K562 (cell line): ENCODE measurements around the gene ANGEL2. TPM values are rescaled to one million over a fixed set of nuclear protein-coding genes. Genes with fewer than 3 reads are reported as not detected.

ENCODE experiments used
- ATAC-seq: fragments of 200-7000 bp; cut with Tn5 transposase; 3 replicates; pipeline ENCODE4 v1.9.1; 2020; ENCODE audit warnings: moderate library complexity
- BruUV-seq: library from RNA; stranded (reverse); fragments of 400-500 nt; replicated peaks from 2 replicates; lab custom pipeline; 2021; lab: Mats Ljungman, UMichigan
- CTCF ChIA-PET: fragments of 300-600 bp; formaldehyde crosslinking; extraction: SDS; loops from one replicate; lab custom pipeline; 2021; ENCODE audit warnings: low intra/inter-chr PET ratio; lab: Yijun Ruan, JAX
- POLR2A ChIA-PET: fragments of 300-600, 350-650 bp; sonication (Branson Sonifier 250); formaldehyde crosslinking; extraction: SDS; loops from one replicate; lab custom pipeline; 2021; ENCODE audit warnings: antibody characterized with exemption, inconsistent platforms; lab: Yijun Ruan, JAX
- DNase-seq, 4 experiments: peaks; one replicate each; pipeline versions ENCODE4 v3.0.0 to v3.0.0-alpha.2; 2011 to 2018; ENCODE audit warnings: low spot score in 3 of 4, mixed read lengths in 3 of 4; ENCODE audit errors: extremely low read depth in 1 of 4
- FAIRE-seq: peaks from 2 replicates; lab custom pipeline; 2011; peaks lifted over from hg19 to GRCh38; lab: Jason Lieb, UNC
- H2AFZ ChIP-seq: 2 replicates; pipeline ENCODE4 v1.6.0; 2011; ENCODE audit warnings: low read depth, low read length, control low read depth, inconsistent platforms
- H3K27ac ChIP-seq: fragments of 200-600 bp; 3 replicates; pipeline ENCODE4 v1.8.0; 2011; ENCODE audit warnings: low read depth, mild to moderate bottlenecking, control low read depth, inconsistent platforms, low read length, moderate library complexity, mixed read lengths; ENCODE audit errors: extremely low read depth
- H3K27me3 ChIP-seq, 2 experiments: fragments of 300-600 bp in 1 of 2; 2 replicates in 1 of 2; 3 replicates in 1 of 2; pipeline versions ENCODE4 v1.6.0 to v1.8.0; 2011; ENCODE audit warnings: inconsistent platforms in 2 of 2, low read length in 2 of 2, mild to moderate bottlenecking in 1 of 2, mixed read lengths in 1 of 2, moderate library complexity in 1 of 2; ENCODE audit not compliant: control insufficient read depth in 2 of 2, insufficient read depth in 2 of 2
- H3K36me3 ChIP-seq: fragments of 300-600 bp; 3 replicates; pipeline ENCODE4 v1.8.0; 2011; ENCODE audit warnings: mild to moderate bottlenecking, low read length, inconsistent platforms; ENCODE audit not compliant: control insufficient read depth, insufficient read depth
- H3K4me1 ChIP-seq, 2 experiments: fragments of 200-600 bp in 1 of 2; replicated peaks in 1 of 2; 2 replicates in 1 of 2; 3 replicates in 1 of 2; pipeline versions ENCODE4 v1.5.1 to v1.8.0; 2011; ENCODE audit warnings: inconsistent platforms in 2 of 2, low read length in 2 of 2, mild to moderate bottlenecking in 1 of 2, mixed read lengths in 1 of 2, moderate library complexity in 1 of 2; ENCODE audit not compliant: control insufficient read depth in 2 of 2, insufficient read depth in 2 of 2
- H3K4me2 ChIP-seq: 2 replicates; pipeline ENCODE4 v1.6.1; 2011; ENCODE audit warnings: low read length, control low read depth, inconsistent platforms, mixed read lengths; ENCODE audit not compliant: insufficient read depth
- H3K4me3 ChIP-seq: fragments of 200-600 bp; sonication (generic), shearing (Covaris generic); 2 replicates; pipeline ENCODE4 v1.5.1; 2016; ENCODE audit warnings: control low read depth, inconsistent platforms
- H3K79me2 ChIP-seq: fragments of 200-600 bp; 3 replicates; pipeline ENCODE4 v1.8.0; 2011; ENCODE audit warnings: low read length, inconsistent platforms; ENCODE audit not compliant: control insufficient read depth, insufficient read depth
- H3K9ac ChIP-seq, 2 experiments: 2 replicates each; pipeline versions ENCODE4 v1.6.0 to v1.6.1; 2011; ENCODE audit warnings: low read depth in 2 of 2, low read length in 2 of 2, control low read depth in 1 of 2, inconsistent platforms in 1 of 2, mild to moderate bottlenecking in 1 of 2, mixed read lengths in 1 of 2; ENCODE audit not compliant: insufficient read depth in 1 of 2
- H3K9me1 ChIP-seq: one replicate; pipeline ENCODE4 v1.6.0; 2011; ENCODE audit warnings: inconsistent platforms, mild to moderate bottlenecking, low read length, moderate library complexity; ENCODE audit not compliant: control insufficient read depth, insufficient read depth
- H3K9me3 ChIP-seq: replicated peaks from 2 replicates; pipeline ENCODE4 v1.5.1; 2011; ENCODE audit warnings: low read depth, low read length, inconsistent platforms; ENCODE audit not compliant: control insufficient read depth, insufficient read depth
- H4K20me1 ChIP-seq: replicated peaks from 2 replicates; pipeline ENCODE4 v1.6.1; 2011; ENCODE audit warnings: low read length, inconsistent platforms, mixed read lengths; ENCODE audit not compliant: control insufficient read depth, insufficient read depth
- CBX3 ChIP-seq, 2 experiments: IDR thresholded peaks; 1 replicate in 1 of 2; 2 replicates in 1 of 2; pipeline ENCODE4 v1.6.1; 2012; ENCODE audit warnings: inconsistent platforms in 2 of 2, low read length in 2 of 2, borderline replicate concordance in 1 of 2, control low read depth in 1 of 2
- CEBPB ChIP-seq: fragments of 450-650 bp; IDR thresholded peaks from 2 replicates; pipeline ENCODE4 v1.6.1; 2016; ENCODE audit warnings: missing genetic modification characterization, missing compliant biosample characterization
- DACH1 ChIP-seq: fragments of 450-650 bp; IDR thresholded peaks from 2 replicates; pipeline ENCODE4 v1.6.1; 2018; ENCODE audit not compliant: partially characterized antibody
- IFI16 ChIP-seq: fragments of 250-450 bp; sonication (Bioruptor Pico); IDR thresholded peaks from 2 replicates; pipeline ENCODE4 v2.1.2; 2022; ENCODE audit warnings: mild to moderate bottlenecking, inconsistent platforms
- KAT8 ChIP-seq: fragments of 450-650 bp; IDR thresholded peaks from 2 replicates; pipeline ENCODE4 v1.6.1; 2016; ENCODE audit warnings: low read depth, mild to moderate bottlenecking
- PML ChIP-seq: IDR thresholded peaks from 2 replicates; pipeline ENCODE4 v1.6.1; 2012; ENCODE audit warnings: low read length, inconsistent platforms
- PTTG1 ChIP-seq: fragments of 450-650 bp; IDR thresholded peaks from 2 replicates; pipeline ENCODE4 v1.6.1; 2016; ENCODE audit warnings: low read depth, mild to moderate bottlenecking, missing genetic modification characterization, missing compliant biosample characterization
- SAFB2 ChIP-seq: fragments of 200-400 bp; formaldehyde crosslinking; IDR thresholded peaks from 2 replicates; pipeline ENCODE4 v1.6.1; 2018; ENCODE audit warnings: borderline replicate concordance, low read length, low read depth, moderate library complexity; ENCODE audit not compliant: severe bottlenecking
- TCF3 ChIP-seq: sonication (generic); formaldehyde crosslinking; IDR thresholded peaks from 2 replicates; pipeline ENCODE4 v1.4.0; 2020; ENCODE audit warnings: mild to moderate bottlenecking, missing genetic modification reagents
- ZNF384 ChIP-seq: IDR thresholded peaks from 2 replicates; pipeline ENCODE4 v1.6.1; 2012; ENCODE audit warnings: low read depth, low read length, improper control_type of control experiment
- ZNF436 ChIP-seq: fragments of 250-450, 450-650 bp; sonication (Bioruptor Pico); formaldehyde crosslinking; IDR thresholded peaks from 2 replicates; pipeline ENCODE4 v1.7.0; 2020; ENCODE audit warnings: mild to moderate bottlenecking
- ZNF830 ChIP-seq: fragments of 250-450 bp; sonication (Bioruptor Pico); IDR thresholded peaks from 2 replicates; pipeline ENCODE4 v1.5.0; 2021; ENCODE audit warnings: mild to moderate bottlenecking
- WGBS: fragments of 100-300 bp; shearing (Covaris generic); methylation state at CpG from one replicate; pipeline ENCODE4 v1.1.6; 2016; ENCODE audit warnings: low coverage, mixed read lengths; ENCODE audit not compliant: insufficient coverage; ENCODE audit errors: missing lambda C conversion rate; 5-methylcytosine and 5-hydroxymethylcytosine counted together
- in situ Hi-C: fragments of 300-500 bp; cut with MboI; formaldehyde crosslinking; loops from 4 replicates; pipeline ENCODE4 v1.15.0; 2018; ENCODE audit warnings: inconsistent platforms, mixed read lengths
- intact Hi-C: fragments of 100-400 bp; cut with micrococcal nuclease; formaldehyde crosslinking; loops from 2 replicates; pipeline ENCODE4 v1.14.2; 2022
- polyA plus RNA-seq, 8 experiments: library from polyadenylated mRNA; depleted of rRNA in 4 of 8; stranded (reverse) in 5 of 8; unstranded in 3 of 8; fragments of >200 nt; fragmentation: Nextera tagmentation in 2 of 8; fragmentation: Illumina TruSeq in 1 of 8; extraction: Ambion mirVana in 2 of 8; extraction: Trizol in 1 of 8; gene quantifications; 2 replicates each; pipeline versions ENCODE4 v1.2.1 to v1.2.3, GENCODE V29; 2011 to 2014; ENCODE audit warnings: inconsistent platforms in 1 of 8, missing spikeins in 1 of 8
- total RNA-seq, 7 experiments: library from RNA; depleted of rRNA in 6 of 7; stranded (reverse); fragments of >200 nt in 6 of 7; fragmentation: Illumina TruSeq in 2 of 7; extraction: Trizol in 2 of 7; gene quantifications; 2 replicates each; pipeline versions ENCODE4 v1.2.1 to v1.2.3, GENCODE V29; 2011 to 2021; ENCODE audit warnings: low replicate concordance in 1 of 7
- TF ChIP-seq, protein P1 (sequence below), 2 experiments: fragments of 450-650 bp; IDR thresholded peaks; 2 replicates each; pipeline ENCODE4 v1.6.1; 2018; ENCODE audit warnings: mild to moderate bottlenecking in 2 of 2, low read depth in 1 of 2; ENCODE audit not compliant: partially characterized antibody in 2 of 2

Gene ANGEL2
- total and polyA plus RNA-seq, 9 of the 15 experiments (the other 6 are each of a cell fraction or from before 2014, with no cell fraction given), result 6.8 to 34.6 (median 26.2) TPM

GRCh38 chr1:212984522-212985291, 31.0 kb downstream of the ANGEL2 start (continued):
- TF ChIP-seq SAFB2 (no peak), CEBPB (tag) (peak; percentile 56), CBX3 (IDR thresholded peaks at IDR 0.05; ENCODE audit: borderline replicate concordance in 1 of 2, low read length in 2 of 2) (no peak), ZNF436 (CRISPR knock-in tag) (no peak)
- TF ChIP-seq, all 486 proteins: peak for 3

DNA sequence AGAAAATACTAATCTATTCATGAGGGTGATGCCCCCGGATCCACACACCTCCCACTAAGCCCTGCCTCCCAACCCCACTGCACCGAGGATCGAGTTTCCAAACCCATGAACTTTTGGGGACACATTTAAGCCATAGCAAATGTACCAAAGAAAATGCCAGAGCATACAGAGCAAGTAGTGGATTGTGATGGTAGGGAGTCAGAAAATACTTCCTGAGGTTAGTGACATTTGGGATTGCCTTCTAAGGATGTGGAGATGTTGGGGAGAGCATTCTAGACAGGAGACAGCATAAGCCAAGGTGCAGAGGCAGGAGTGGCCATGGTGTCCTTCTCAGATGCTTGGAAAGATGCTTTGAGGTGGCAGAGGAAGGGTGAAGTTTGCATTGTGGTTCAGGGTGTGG, 32.2 kb downstream of the ANGEL2 start:
- ATAC-seq, result no peak
- no peak overlapping the region for H2AFZ ChIP-seq
- H3K9me3 ChIP-seq, result no peaks in the 10 kb centered on the region
- H3K9ac ChIP-seq, result no peak overlapping the region
- no peaks in the 10 kb centered on the region for H3K4me1 ChIP-seq
- peaks cover 27 to 59% of the 10 kb centered on the region in 2 experiments; a peak in 4 of 5 replicates for H3K27me3 ChIP-seq
- ChIA-PET POLR2A (no interaction called here), CTCF (no interaction called here)
- H3K4me2 ChIP-seq, result no peak overlapping the region
- whole genome bisulfite sequencing, result 0% methylated on average over 3 of the region's 3 CpGs
- no peak overlapping the region for H3K4me3 ChIP-seq
- no peak for DNase-seq
- no peaks in the 10 kb centered on the region for H3K36me3 ChIP-seq
- FAIRE-seq, result no peak
- H3K9me1 ChIP-seq, result no peaks in the 10 kb centered on the region
- in situ Hi-C loops (loop anchor here (10.0 kb wide), 1 partner anchor 519 kb away; no protein-coding TSS in a partner anchor), intact Hi-C loops (loop anchor here (5.0 kb wide), 1 partner anchor 316 kb away; no protein-coding TSS in a partner anchor)
- H4K20me1 ChIP-seq, result 0 out of 2 replicates have a peak, but pooled peaks cover 6% of the 10 kb centered on the region
- no peaks in the 10 kb centered on the region for H3K79me2 ChIP-seq
- TF ChIP-seq, protein P1, sequence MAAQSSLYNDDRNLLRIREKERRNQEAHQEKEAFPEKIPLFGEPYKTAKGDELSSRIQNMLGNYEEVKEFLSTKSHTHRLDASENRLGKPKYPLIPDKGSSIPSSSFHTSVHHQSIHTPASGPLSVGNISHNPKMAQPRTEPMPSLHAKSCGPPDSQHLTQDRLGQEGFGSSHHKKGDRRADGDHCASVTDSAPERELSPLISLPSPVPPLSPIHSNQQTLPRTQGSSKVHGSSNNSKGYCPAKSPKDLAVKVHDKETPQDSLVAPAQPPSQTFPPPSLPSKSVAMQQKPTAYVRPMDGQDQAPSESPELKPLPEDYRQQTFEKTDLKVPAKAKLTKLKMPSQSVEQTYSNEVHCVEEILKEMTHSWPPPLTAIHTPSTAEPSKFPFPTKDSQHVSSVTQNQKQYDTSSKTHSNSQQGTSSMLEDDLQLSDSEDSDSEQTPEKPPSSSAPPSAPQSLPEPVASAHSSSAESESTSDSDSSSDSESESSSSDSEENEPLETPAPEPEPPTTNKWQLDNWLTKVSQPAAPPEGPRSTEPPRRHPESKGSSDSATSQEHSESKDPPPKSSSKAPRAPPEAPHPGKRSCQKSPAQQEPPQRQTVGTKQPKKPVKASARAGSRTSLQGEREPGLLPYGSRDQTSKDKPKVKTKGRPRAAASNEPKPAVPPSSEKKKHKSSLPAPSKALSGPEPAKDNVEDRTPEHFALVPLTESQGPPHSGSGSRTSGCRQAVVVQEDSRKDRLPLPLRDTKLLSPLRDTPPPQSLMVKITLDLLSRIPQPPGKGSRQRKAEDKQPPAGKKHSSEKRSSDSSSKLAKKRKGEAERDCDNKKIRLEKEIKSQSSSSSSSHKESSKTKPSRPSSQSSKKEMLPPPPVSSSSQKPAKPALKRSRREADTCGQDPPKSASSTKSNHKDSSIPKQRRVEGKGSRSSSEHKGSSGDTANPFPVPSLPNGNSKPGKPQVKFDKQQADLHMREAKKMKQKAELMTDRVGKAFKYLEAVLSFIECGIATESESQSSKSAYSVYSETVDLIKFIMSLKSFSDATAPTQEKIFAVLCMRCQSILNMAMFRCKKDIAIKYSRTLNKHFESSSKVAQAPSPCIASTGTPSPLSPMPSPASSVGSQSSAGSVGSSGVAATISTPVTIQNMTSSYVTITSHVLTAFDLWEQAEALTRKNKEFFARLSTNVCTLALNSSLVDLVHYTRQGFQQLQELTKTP (IDR thresholded peaks at IDR 0.05; ENCODE audit: low read depth in 1 of 2, partially characterized antibody in 2 of 2), result no peak
- no peak for TF ChIP-seq PTTG1
- no peak for TF ChIP-seq IFI16 (CRISPR knock-in tag)
- TF ChIP-seq ZNF384, result no peak
- no peak for TF ChIP-seq ZNF830 (CRISPR knock-in tag)
- no peak for TF ChIP-seq DACH1
- no peak for TF ChIP-seq TCF3
- TF ChIP-seq KAT8, result no peak
- no peak for TF ChIP-seq PML
- BruUV-seq, result no TSS peak
- H3K27ac ChIP-seq, result no peak overlapping the region
